Endodermal cell (in vitro differentiated cells): Measurements from ENCODE around the gene CFAP74. TPM values are rescaled to one million over a fixed set of nuclear protein-coding genes. Genes with fewer than 3 reads are reported as not detected.
A peak's percentile ranks its signal among the peaks of the same experiment; 100 is the strongest.

Experiments
- DNase-seq: peaks from one replicate; pipeline ENCODE4 v3.0.0-alpha.2; 2017
- H3K27ac ChIP-seq: 2 replicates; pipeline ENCODE4 v1.5.1; 2013; ENCODE audit warnings: mild to moderate bottlenecking, low read depth, low read length, moderate library complexity
- H3K27me3 ChIP-seq: 2 replicates; pipeline ENCODE4 v1.6.1; 2013; ENCODE audit warnings: mild to moderate bottlenecking, low read length, moderate library complexity; ENCODE audit not compliant: insufficient read depth, control insufficient read depth, poor library complexity, severe bottlenecking
- H3K36me3 ChIP-seq: 2 replicates; pipeline ENCODE4 v1.7.0; 2013; ENCODE audit warnings: mild to moderate bottlenecking, low read length, moderate library complexity; ENCODE audit not compliant: control insufficient read depth, insufficient read depth
- H3K4me1 ChIP-seq: one replicate; pipeline ENCODE4 v1.7.0; 2013; ENCODE audit warnings: low read length; ENCODE audit not compliant: control insufficient read depth, insufficient read depth
- H3K4me3 ChIP-seq: 2 replicates; pipeline ENCODE4 v1.5.1; 2013; ENCODE audit warnings: mild to moderate bottlenecking, low read length, moderate library complexity
- H3K9ac ChIP-seq: 2 replicates; pipeline ENCODE4 v1.6.1; 2013; ENCODE audit warnings: mild to moderate bottlenecking, low read length, moderate library complexity; ENCODE audit not compliant: poor library complexity, severe bottlenecking; ENCODE audit errors: extremely low read depth
- H3K9me3 ChIP-seq: 2 replicates; pipeline ENCODE4 v1.6.1; 2013; ENCODE audit warnings: mild to moderate bottlenecking, low read length, moderate library complexity; ENCODE audit not compliant: control insufficient read depth
- H3K27ac Mint-ChIP-seq: 2 replicates; pipeline ENCODE4 v1.8.0; 2020; ENCODE audit warnings: mixed read lengths
- H3K27me3 Mint-ChIP-seq: 2 replicates; pipeline ENCODE4 v1.8.0; 2021; ENCODE audit warnings: mild to moderate bottlenecking, mixed read lengths; ENCODE audit not compliant: insufficient read depth
- H3K36me3 Mint-ChIP-seq: 2 replicates; pipeline ENCODE4 v1.8.0; 2020; ENCODE audit warnings: low read depth, mixed read lengths
- H3K4me1 Mint-ChIP-seq: 2 replicates; pipeline ENCODE4 v1.8.0; 2020; ENCODE audit warnings: mixed read lengths
- H3K4me3 Mint-ChIP-seq: 2 replicates; pipeline ENCODE4 v1.8.0; 2020; ENCODE audit warnings: mild to moderate bottlenecking, moderate library complexity, mixed read lengths
- H3K9me3 Mint-ChIP-seq: 2 replicates; pipeline ENCODE4 v1.8.0; 2020; ENCODE audit warnings: mild to moderate bottlenecking, mixed read lengths
- CTCF ChIP-seq: fragments of 200-600 bp; sonication (generic); conservative IDR thresholded peaks from 2 replicates; pipeline ENCODE4 v1.5.0; 2021; ENCODE audit warnings: antibody characterized with exemption, mild to moderate bottlenecking
- WGBS, 2 experiments: methylation state at CpG; one replicate each; pipeline versions ENCODE4 v1.1.5 to v1.1.7; 2013; ENCODE audit warnings: missing lambda C conversion rate in 2 of 2, mixed read lengths in 1 of 2; ENCODE audit not compliant: insufficient coverage in 1 of 2, insufficient read length in 1 of 2; 5-methylcytosine and 5-hydroxymethylcytosine counted together
- total RNA-seq, 2 donors: library from RNA; stranded (reverse); fragmentation: NEBNext Ultra II Directional in 1 of 2; extraction: Animal tissue kit (Norgen Biotek cat#: 25700) in 1 of 2; gene quantifications; 2 replicates in 1 of 2; 3 replicates in 1 of 2; pipeline ENCODE4 v1.2.1, GENCODE V29; 2021

CFAP74 gene
- total RNA-seq, 2 donors from 2014 or later, result 0.58 to 0.75 TPM

- TF ChIP-seq CTCF, result no peak
Measured at GRCh38 chr1:1926886-1927660, 76.5 kb downstream of the CFAP74 start.

GRCh38 chr1:1926346-1926811 lies 77.2 kb downstream of the CFAP74 start:
- H3K4me3 Mint-ChIP-seq, result no peak overlapping the region
- Histone ChIP-seq H3K27ac (no peak overlapping the region), H3K9me3 (no peaks in the 10 kb centered on the region), H3K4me3 (no peak overlapping the region), H3K9ac (no peak overlapping the region), H3K4me1 (no peaks in the 10 kb centered on the region), H3K36me3 (no peaks in the 10 kb centered on the region), H3K27me3 (no peaks in the 10 kb centered on the region)
- WGBS, 2 experiments, result 87 to 93% methylated on average over 13 to 26 of the region's 26 CpGs
- no peaks in the 10 kb centered on the region for H3K36me3 Mint-ChIP-seq
- no peak for TF ChIP-seq CTCF
- H3K9me3 Mint-ChIP-seq, result peaks cover 2% of the 10 kb centered on the region
- no peaks in the 10 kb centered on the region for H3K27me3 Mint-ChIP-seq
- no peak overlapping the region for H3K27ac Mint-ChIP-seq
- peak; percentile 46 for DNase-seq
- no peaks in the 10 kb centered on the region for H3K4me1 Mint-ChIP-seq

More at GRCh38 chr1:1926886-1927660, 76.5 kb downstream of the CFAP74 start:
- Histone ChIP-seq H3K27ac (no peak overlapping the region), H3K27me3 (no peaks in the 10 kb centered on the region), H3K36me3 (no peaks in the 10 kb centered on the region), H3K9ac (no peak overlapping the region), H3K4me3 (no peak overlapping the region), H3K9me3 (no peaks in the 10 kb centered on the region), H3K4me1 (no peaks in the 10 kb centered on the region)
- no peaks in the 10 kb centered on the region for H3K36me3 Mint-ChIP-seq
- no peaks in the 10 kb centered on the region for H3K27me3 Mint-ChIP-seq
- peaks cover 2% of the 10 kb centered on the region for H3K9me3 Mint-ChIP-seq
- no peak overlapping the region for H3K4me3 Mint-ChIP-seq
- no peak overlapping the region for H3K27ac Mint-ChIP-seq
- DNase-seq, result no peak
- H3K4me1 Mint-ChIP-seq, result no peaks in the 10 kb centered on the region
- WGBS, 2 experiments, result 90 to 91% methylated on average over 17 to 21 of the region's 21 CpGs

- H3K27me3 ChIP-seq, result no peaks in the 10 kb centered on the region
- no peaks in the 10 kb centered on the region for H3K36me3 ChIP-seq
- no peak for TF ChIP-seq CTCF
- no peaks in the 10 kb centered on the region for H3K36me3 Mint-ChIP-seq
- WGBS, 2 experiments, result 91 to 93% methylated on average over 22 to 27 of the region's 27 CpGs
- no peaks in the 10 kb centered on the region for H3K4me1 Mint-ChIP-seq
- H3K27me3 Mint-ChIP-seq, result no peaks in the 10 kb centered on the region
- H3K9ac ChIP-seq, result no peak overlapping the region
- H3K4me3 ChIP-seq, result no peak overlapping the region
- H3K27ac ChIP-seq, result no peak overlapping the region
- DNase-seq, result peak; percentile 29
- H3K27ac Mint-ChIP-seq, result no peak overlapping the region
- no peaks in the 10 kb centered on the region for H3K9me3 ChIP-seq
- peaks cover 2% of the 10 kb centered on the region for H3K9me3 Mint-ChIP-seq
- H3K4me1 ChIP-seq, result no peaks in the 10 kb centered on the region
- no peak overlapping the region for H3K4me3 Mint-ChIP-seq
Measured at GRCh38 chr1:1925437-1926345, 77.9 kb downstream of the CFAP74 start.
